Measurements from ENCODE around the gene SCD5.

- TF ChIP-seq CTCF (conservative IDR thresholded peaks at IDR 0.05; ENCODE audit: low read depth in 2 of 2), result no peak
- TF ChIP-seq POLR2AphosphoS5 (IDR thresholded peaks at IDR 0.05; ENCODE audit: low read depth), result no peak
Observed at GRCh38 chr4:82630079-82630478, 168.5 kb downstream of the SCD5 start.

All from GM23338 (cell line).